ENCODE data around the gene ADNP. TPM values are rescaled to one million over a fixed set of nuclear protein-coding genes. Genes with fewer than 3 reads are reported as not detected.

The ADNP gene
- polyA plus RNA-seq, 1 donor from 2014 or later, result 78.5 TPM

GRCh38 chr20:50957798-50958614, 26.8 kb upstream of the ADNP start, which contains the start of gene DPM1:
Gene DPM1 (minus strand): TSS chr20:50958532. CDS start chr20:50958523, 9 bp downstream.
- no peaks in the 10 kb centered on the region for H3K9me2 ChIP-seq (ENCODE audit: insufficient read depth, low read length)
- no peaks in the 10 kb centered on the region for H3K9me3 ChIP-seq (ENCODE audit: low read length)
- H2AFZ ChIP-seq (ENCODE audit: low read depth, low read length), result peak within 1 kb of the TSS; percentile 81
- no peaks in the 10 kb centered on the region for H3F3A ChIP-seq (ENCODE audit: insufficient read depth, low read length, poor library complexity, severe bottlenecking)
- peak within 1 kb of the TSS; percentile 84 for H3K4me3 ChIP-seq (ENCODE audit: low read length)
- H3K79me2 ChIP-seq (replicated peaks; ENCODE audit: insufficient read depth, low read length), result peaks cover 65% of the 10 kb centered on the region
- peak within 1 kb of the TSS; percentile 83 for H3K27ac ChIP-seq (ENCODE audit: low read length)
- peak; percentile 99 for TF ChIP-seq TAF1 (IDR thresholded peaks at IDR 0.05; ENCODE audit: low read depth)
- TF ChIP-seq REST (IDR thresholded peaks at IDR 0.05; ENCODE audit: borderline replicate concordance), result peak; percentile 98
- peak; percentile 15 for TF ChIP-seq RAD21 (conservative IDR thresholded peaks at IDR 0.05)
- peak; percentile 99 for TF ChIP-seq POLR2AphosphoS5 (IDR thresholded peaks at IDR 0.05)
- peak; percentile 74 for TF ChIP-seq EP300 (conservative IDR thresholded peaks at IDR 0.05; ENCODE audit: poor library complexity, severe bottlenecking)
- no peak for TF ChIP-seq CTCF (IDR thresholded peaks at IDR 0.05; ENCODE audit: poor library complexity, severe bottlenecking)
- no peak for TF ChIP-seq EZH2 (IDR thresholded peaks at IDR 0.05; ENCODE audit: borderline replicate concordance, insufficient read depth, low read length, poor library complexity, severe bottlenecking)
- H3K4me2 ChIP-seq (ENCODE audit: low read length), result peak within 1 kb of the TSS; percentile 79
- H3K27me3 ChIP-seq (ENCODE audit: insufficient read depth, low read depth, low read length), result no peaks in the 10 kb centered on the region
- no peaks in the 10 kb centered on the region for H4K20me1 ChIP-seq (ENCODE audit: insufficient read depth)
- peak within 1 kb of the TSS; percentile 84 for H3K9ac ChIP-seq (ENCODE audit: low read length)
- no peaks in the 10 kb centered on the region for H3K36me3 ChIP-seq (ENCODE audit: insufficient read depth, low read length)

DNA sequence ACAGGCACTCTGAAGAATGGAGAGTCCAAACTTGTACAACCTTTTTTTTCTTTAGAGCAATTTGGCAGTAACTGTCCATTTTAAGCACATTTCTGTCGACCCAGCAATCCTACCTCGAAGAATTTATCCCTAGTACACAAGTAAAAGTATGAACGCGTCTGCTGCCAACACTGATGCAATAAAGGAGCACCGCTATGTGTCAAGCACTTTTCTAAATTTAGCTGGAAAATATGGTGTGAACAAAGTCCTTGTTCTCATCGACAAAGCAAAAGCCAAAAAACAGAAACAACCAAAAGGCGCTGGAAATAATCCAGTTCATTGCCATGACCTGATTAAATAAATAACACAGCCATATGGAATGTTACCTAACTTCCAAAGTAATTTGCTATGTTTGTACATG, 26.0 kb upstream of the ADNP start:
- Histone ChIP-seq H3K79me2 (replicated peaks; ENCODE audit: insufficient read depth, low read length) (peaks cover 65% of the 10 kb centered on the region), H3K27ac (ENCODE audit: low read length) (no peak overlapping the region), H3K36me3 (ENCODE audit: insufficient read depth, low read length) (no peaks in the 10 kb centered on the region), H3K4me3 (ENCODE audit: low read length) (peak overlapping the region; percentile 84), H3K9me2 (ENCODE audit: insufficient read depth, low read length) (no peaks in the 10 kb centered on the region), H4K20me1 (ENCODE audit: insufficient read depth) (no peaks in the 10 kb centered on the region), H3K27me3 (ENCODE audit: insufficient read depth, low read depth, low read length) (no peaks in the 10 kb centered on the region), H3K9me3 (ENCODE audit: low read length) (no peaks in the 10 kb centered on the region), H3F3A (ENCODE audit: insufficient read depth, low read length, poor library complexity, severe bottlenecking) (no peaks in the 10 kb centered on the region), H3K4me2 (ENCODE audit: low read length) (peak overlapping the region; percentile 63), H3K9ac (ENCODE audit: low read length) (peak overlapping the region; percentile 84), H2AFZ (ENCODE audit: low read depth, low read length) (no peak overlapping the region)
- TF ChIP-seq RAD21 (conservative IDR thresholded peaks at IDR 0.05), result no peak
- TF ChIP-seq CTCF (IDR thresholded peaks at IDR 0.05; ENCODE audit: poor library complexity, severe bottlenecking), result no peak
- TF ChIP-seq REST (IDR thresholded peaks at IDR 0.05; ENCODE audit: borderline replicate concordance), result no peak
- TF ChIP-seq EZH2 (IDR thresholded peaks at IDR 0.05; ENCODE audit: borderline replicate concordance, insufficient read depth, low read length, poor library complexity, severe bottlenecking), result no peak
- no peak for TF ChIP-seq SMC3 (conservative IDR thresholded peaks at IDR 0.05; ENCODE audit: poor library complexity)
- TF ChIP-seq MXI1 (conservative IDR thresholded peaks at IDR 0.05; ENCODE audit: poor library complexity, severe bottlenecking), result no peak
- no peak for TF ChIP-seq TAF1 (IDR thresholded peaks at IDR 0.05; ENCODE audit: low read depth)
- TF ChIP-seq POLR2AphosphoS5 (IDR thresholded peaks at IDR 0.05), result no peak
- TF ChIP-seq EP300 (conservative IDR thresholded peaks at IDR 0.05; ENCODE audit: poor library complexity, severe bottlenecking), result no peak

Measured in neural cell (in vitro differentiated cells).